Adrenal gland (tissue), 12 donors: Measurements from ENCODE around the gene SHTN1. TPM values are rescaled to one million over a fixed set of nuclear protein-coding genes. Genes with fewer than 3 reads are reported as not detected.
A peak's percentile ranks its signal among the peaks of the same experiment; 100 is the strongest.

Source experiments
- DNase-seq, 7 donors: peaks; one replicate each; pipeline ENCODE4 v3.0.0-alpha.2; 2019 to 2020
- H3K27ac ChIP-seq, 5 donors: fragments of 200-600 bp; sonication (generic) in 4 of 5; 1 replicate in 3 of 5; 2 replicates in 2 of 5; pipeline versions ENCODE4 v1.5.1 to v1.8.0; 2016 to 2020; ENCODE audit warnings: mild to moderate bottlenecking in 1 of 5
- H3K27me3 ChIP-seq: fragments of 200-600 bp; 2 replicates; pipeline ENCODE4 v1.8.0; 2021
- H3K36me3 ChIP-seq, 2 donors: fragments of 200-600 bp; replicated peaks in 1 of 2; 1 replicate in 1 of 2; 2 replicates in 1 of 2; pipeline versions ENCODE4 v1.5.1 to v1.8.0; 2018 to 2022
- H3K4me1 ChIP-seq, 2 donors: fragments of 200-600 bp; replicated peaks in 1 of 2; 1 replicate in 1 of 2; 2 replicates in 1 of 2; pipeline versions ENCODE4 v1.5.1 to v1.8.0; 2018 to 2021
- H3K4me3 ChIP-seq, 4 donors: fragments of 200-600 bp; sonication (generic) in 3 of 4; one replicate each; pipeline ENCODE4 v1.5.1; 2016 to 2018
- H3K9me3 ChIP-seq, 3 donors: fragments of 200-600 bp; sonication (generic) in 1 of 3; replicated peaks in 1 of 3; 1 replicate in 2 of 3; 2 replicates in 1 of 3; pipeline versions ENCODE4 v1.5.1 to v1.8.0; 2016 to 2021
- CTCF ChIP-seq, 6 experiments: fragments of 450-650 bp in 4 of 6; fragments of 200-600 bp in 2 of 6; sonication (generic) in 1 of 6; IDR thresholded peaks; 1 replicate in 5 of 6; 2 replicates in 1 of 6; pipeline versions ENCODE4 v1.5.1 to v1.8.0; 2016 to 2021; ENCODE audit warnings: antibody characterized with exemption in 6 of 6, mild to moderate bottlenecking in 2 of 6, moderate library complexity in 1 of 6
- POLR2A ChIP-seq, 2 donors: fragments of 450-650 bp; IDR thresholded peaks; one replicate each; pipeline ENCODE4 v1.6.1; 2017; ENCODE audit warnings: antibody characterized with exemption in 2 of 2, mild to moderate bottlenecking in 2 of 2, moderate library complexity in 1 of 2
- WGBS, 4 donors: extraction: QIAGEN DNeasy Blood & Tissue Kit in 2 of 4; methylation state at CpG; one replicate each; pipeline versions ENCODE4 v1.1.5 to v1.1.7; 2013 to 2017; 5-methylcytosine and 5-hydroxymethylcytosine counted together
- intact Hi-C, 2 donors: fragments of 100-400 bp; cut with DNase I; formaldehyde crosslinking; loops; one replicate each; pipeline versions ENCODE4 v1.14.1 to v1.15.0; 2022 to 2023
- polyA plus RNA-seq, 3 donors: library from polyadenylated mRNA; stranded (reverse); fragments of 200-250 nt in 2 of 3; fragments of 350-450 nt in 1 of 3; fragmentation: Illumina TruSeq in 1 of 3; extraction: RNeasy Lipid Tissue Mini Kit (QIAGEN cat#74804) in 1 of 3; gene quantifications; one replicate each; pipeline ENCODE4 v1.2.3, GENCODE V29; 2013 to 2014
- total RNA-seq, 9 donors: library from RNA; depleted of rRNA in 4 of 9; stranded (reverse); fragments of >200 nt in 4 of 9; fragments of 120-200 nt in 1 of 9; fragmentation: NEBNext Ultra II Directional in 1 of 9; extraction: Animal tissue kit (Norgen Biotek cat#: 25700) in 1 of 9; gene quantifications; one replicate each; pipeline versions ENCODE4 v1.1.0 to v1.2.4, GENCODE V29; 2013 to 2023
- donor health status: healthy with polysubstance abuse.
- donor health status: Bipolar disorder and iron deficiency.
- donor health status: DM: yes; HTN: yes; CAD: no.
- donor health status: DM: no; HTN: no; CAD: no.
- donor health status: DM: no; HTN: no; CAD: no.
- donor health status: DM: yes; HTN: yes; CAD: no.

SHTN1 gene
- total and polyA plus RNA-seq, 12 donors = 8.8 to 30.3 (median 18.5) TPM

- Histone ChIP-seq H3K27me3 (no peaks in the 10 kb centered on the region), H3K27ac (no peak overlapping the region), H3K4me1 (no peaks in the 10 kb centered on the region), H3K36me3 (no peaks in the 10 kb centered on the region), H3K9me3 (no peaks in the 10 kb centered on the region), H3K4me3 (no peak overlapping the region)
- no peak for DNase-seq
- TF ChIP-seq CTCF (IDR thresholded peaks at IDR 0.05) (no peak), POLR2A (IDR thresholded peaks at IDR 0.05) (no peak)
- intact Hi-C loops = no loop called here
- WGBS, 4 donors = 84 to 94% (median 90%) methylated on average over 4 of the region's 4 CpGs
Measured at GRCh38 chr10:116899626-116900025, 105.4 kb downstream of the SHTN1 start.

GRCh38 chr10:116893686-116894037 is 111.3 kb downstream of the SHTN1 start:
- H3K27ac ChIP-seq = no peak overlapping the region
- peaks cover 0 to under 1% of the 10 kb centered on the region in 2 donors for H3K4me1 ChIP-seq
- DNase-seq = no peak
- TF ChIP-seq POLR2A (IDR thresholded peaks at IDR 0.05) (no peak), CTCF (IDR thresholded peaks at IDR 0.05) (no peak)
- no peaks in the 10 kb centered on the region for H3K9me3 ChIP-seq
- H3K36me3 ChIP-seq = no peaks in the 10 kb centered on the region
- no peaks in the 10 kb centered on the region for H3K27me3 ChIP-seq
- H3K4me3 ChIP-seq = no peak overlapping the region
- intact Hi-C loops = no loop called here

- no peaks in the 10 kb centered on the region for H3K36me3 ChIP-seq
- no peak for DNase-seq
- intact Hi-C loops = no loop called here
- H3K4me3 ChIP-seq = no peak overlapping the region
- 65 to 75% (median 71%) methylated on average over 11 of the region's 11 CpGs for WGBS, 4 donors
- H3K27me3 ChIP-seq = no peaks in the 10 kb centered on the region
- no peaks in the 10 kb centered on the region for H3K9me3 ChIP-seq
- H3K27ac ChIP-seq = no peak overlapping the region
- peaks cover 5 to 6% of the 10 kb centered on the region in 2 donors for H3K4me1 ChIP-seq
- TF ChIP-seq CTCF (IDR thresholded peaks at IDR 0.05) (no peak), POLR2A (IDR thresholded peaks at IDR 0.05) (no peak)
Measured at GRCh38 chr10:116892907-116893685, 111.9 kb downstream of the SHTN1 start.

- intact Hi-C loops = no loop called here
- no peak for TF ChIP-seq POLR2A (IDR thresholded peaks at IDR 0.05)
- TF ChIP-seq CTCF (IDR thresholded peaks at IDR 0.05) = no peak
- DNase-seq = peak in 5 of 7 donors; percentile 18 to 57 (median 31)
- Histone ChIP-seq H3K4me3 (no peak overlapping the region), H3K4me1 (peaks cover 7 to 8% of the 10 kb centered on the region in 2 donors), H3K36me3 (no peaks in the 10 kb centered on the region), H3K9me3 (no peaks in the 10 kb centered on the region), H3K27me3 (no peaks in the 10 kb centered on the region), H3K27ac (no peak overlapping the region)
- 33 to 48% (median 44%) methylated on average over 7 of the region's 7 CpGs for whole genome bisulfite sequencing, 4 donors
Measured at GRCh38 chr10:116891208-116891607, 113.8 kb downstream of the SHTN1 start.
